Neural progenitor cell (in vitro differentiated cells): ENCODE data around the gene AGFG1. TPM values are rescaled to one million over a fixed set of nuclear protein-coding genes. Genes with fewer than 3 reads are reported as not detected.

Source experiments
- DNase-seq: peaks from one replicate; pipeline ENCODE4 v3.0.0-alpha.2; 2016; ENCODE audit warnings: low spot score
- H2AFZ ChIP-seq: fragments of 200-600 bp; sonication (generic); replicated peaks from 2 replicates; pipeline ENCODE4 v1.6.1; 2016; ENCODE audit warnings: antibody characterized with exemption
- H3F3A ChIP-seq: fragments of 200-600 bp; sonication (generic); 2 replicates; pipeline ENCODE4 v1.6.1; 2016; ENCODE audit warnings: antibody characterized with exemption, low read depth
- H3K27ac ChIP-seq: fragments of 200-600 bp; sonication (generic); 2 replicates; pipeline ENCODE4 v1.5.1; 2016; ENCODE audit warnings: mild to moderate bottlenecking
- H3K27me3 ChIP-seq: fragments of 200-600 bp; sonication (generic); 2 replicates; pipeline ENCODE4 v1.6.1; 2016; ENCODE audit warnings: mild to moderate bottlenecking, moderate library complexity
- H3K36me3 ChIP-seq: fragments of 200-600 bp; sonication (generic); 2 replicates; pipeline ENCODE4 v1.5.1; 2016
- H3K4me1 ChIP-seq: fragments of 200-600 bp; sonication (generic); 2 replicates; pipeline ENCODE4 v1.6.1; 2016; ENCODE audit warnings: mixed run types
- H3K4me2 ChIP-seq: fragments of 200-600 bp; sonication (generic); 2 replicates; pipeline ENCODE4 v1.6.1; 2016
- H3K4me3 ChIP-seq: fragments of 200-600 bp; sonication (generic); 2 replicates; pipeline ENCODE4 v1.5.1; 2016
- H3K79me2 ChIP-seq: fragments of 200-600 bp; sonication (generic); 2 replicates; pipeline ENCODE4 v1.6.1; 2016; ENCODE audit warnings: low read depth
- H3K9ac ChIP-seq: fragments of 200-600 bp; sonication (generic); 2 replicates; pipeline ENCODE4 v1.6.1; 2016
- H3K9me3 ChIP-seq: fragments of 200-600 bp; sonication (generic); 2 replicates; pipeline ENCODE4 v1.5.1; 2016; ENCODE audit warnings: low read depth
- H4K20me1 ChIP-seq: fragments of 200-600 bp; sonication (generic); 2 replicates; pipeline ENCODE4 v1.6.1; 2016; ENCODE audit warnings: low read depth
- H3K27ac Mint-ChIP-seq: 3 replicates; pipeline ENCODE4 v1.8.0; 2021; ENCODE audit warnings: mixed read lengths
- H3K27me3 Mint-ChIP-seq: 2 replicates; pipeline ENCODE4 v1.8.0; 2022; ENCODE audit warnings: low read depth, mild to moderate bottlenecking, inconsistent platforms, moderate library complexity, mixed read lengths; ENCODE audit not compliant: insufficient read depth
- H3K36me3 Mint-ChIP-seq: 3 replicates; pipeline ENCODE4 v1.8.0; 2021; ENCODE audit warnings: mixed read lengths
- H3K4me1 Mint-ChIP-seq: 3 replicates; pipeline ENCODE4 v1.8.0; 2021; ENCODE audit warnings: mixed read lengths
- H3K4me3 Mint-ChIP-seq: 3 replicates; pipeline ENCODE4 v1.8.0; 2021; ENCODE audit warnings: mild to moderate bottlenecking, moderate library complexity, mixed read lengths
- H3K9me3 Mint-ChIP-seq: 3 replicates; pipeline ENCODE4 v1.8.0; 2020; ENCODE audit warnings: mixed read lengths
- EZH2 ChIP-seq: fragments of 200-600 bp; sonication (generic); IDR thresholded peaks from 2 replicates; pipeline ENCODE4 v1.6.1; 2017; ENCODE audit warnings: antibody characterized with exemption, mild to moderate bottlenecking, moderate library complexity
- EZH2phosphoT487 ChIP-seq: fragments of 200-600 bp; sonication (generic); IDR thresholded peaks from 2 replicates; pipeline ENCODE4 v1.6.1; 2017; ENCODE audit warnings: antibody characterized with exemption
- total RNA-seq: library from RNA; depleted of rRNA; stranded (reverse); fragments of >200 nt; gene quantifications from 2 replicates; pipeline ENCODE4 v1.2.3, GENCODE V29; 2015; ENCODE audit warnings: low replicate concordance
- TF ChIP-seq, protein P1 (sequence below): fragments of 200-600 bp; sonication (generic); IDR thresholded peaks from 2 replicates; pipeline ENCODE4 v1.5.1; 2017; ENCODE audit warnings: antibody characterized with exemption, mild to moderate bottlenecking

Gene AGFG1
- total RNA-seq, 1 donor from 2014 or later: 84.8 TPM

DNA sequence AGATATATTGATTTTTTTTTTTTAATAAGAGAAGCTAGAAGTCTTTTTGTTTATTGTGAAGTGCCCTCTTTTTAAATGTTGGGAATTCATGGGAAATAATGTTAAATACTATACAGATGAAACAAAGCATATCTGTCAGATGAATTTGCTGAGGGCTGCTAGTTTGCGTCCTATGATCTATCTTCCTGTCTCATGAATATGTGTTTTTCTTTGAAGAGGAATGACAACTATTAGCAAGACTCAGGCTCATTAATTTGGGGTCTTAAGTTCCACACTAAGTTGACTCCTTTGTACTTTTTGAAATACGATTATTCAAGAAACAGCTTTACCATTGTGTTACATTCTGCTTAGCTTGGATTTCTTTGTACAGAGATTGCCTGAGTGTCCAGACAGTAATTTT is 57.9 kb downstream of the AGFG1 start:
- peaks cover 6% of the 10 kb centered on the region for H3K36me3 Mint-ChIP-seq
- H3K4me1 Mint-ChIP-seq: no peaks in the 10 kb centered on the region

GRCh38 chr2:227534714-227535113 is 62.8 kb downstream of the AGFG1 start:
- H3K4me1 ChIP-seq: no peaks in the 10 kb centered on the region
- no peaks in the 10 kb centered on the region for H3K27me3 Mint-ChIP-seq

More for the DNA sequence above, 57.9 kb downstream of the AGFG1 start:
- no peak overlapping the region for H2AFZ ChIP-seq
- H3K27me3 ChIP-seq: no peaks in the 10 kb centered on the region
- H3K4me3 ChIP-seq: no peak overlapping the region
- peaks cover 15% of the 10 kb centered on the region for H4K20me1 ChIP-seq
- TF ChIP-seq EZH2phosphoT487 (no peak), EZH2 (no peak)
- TF ChIP-seq, protein P1, sequence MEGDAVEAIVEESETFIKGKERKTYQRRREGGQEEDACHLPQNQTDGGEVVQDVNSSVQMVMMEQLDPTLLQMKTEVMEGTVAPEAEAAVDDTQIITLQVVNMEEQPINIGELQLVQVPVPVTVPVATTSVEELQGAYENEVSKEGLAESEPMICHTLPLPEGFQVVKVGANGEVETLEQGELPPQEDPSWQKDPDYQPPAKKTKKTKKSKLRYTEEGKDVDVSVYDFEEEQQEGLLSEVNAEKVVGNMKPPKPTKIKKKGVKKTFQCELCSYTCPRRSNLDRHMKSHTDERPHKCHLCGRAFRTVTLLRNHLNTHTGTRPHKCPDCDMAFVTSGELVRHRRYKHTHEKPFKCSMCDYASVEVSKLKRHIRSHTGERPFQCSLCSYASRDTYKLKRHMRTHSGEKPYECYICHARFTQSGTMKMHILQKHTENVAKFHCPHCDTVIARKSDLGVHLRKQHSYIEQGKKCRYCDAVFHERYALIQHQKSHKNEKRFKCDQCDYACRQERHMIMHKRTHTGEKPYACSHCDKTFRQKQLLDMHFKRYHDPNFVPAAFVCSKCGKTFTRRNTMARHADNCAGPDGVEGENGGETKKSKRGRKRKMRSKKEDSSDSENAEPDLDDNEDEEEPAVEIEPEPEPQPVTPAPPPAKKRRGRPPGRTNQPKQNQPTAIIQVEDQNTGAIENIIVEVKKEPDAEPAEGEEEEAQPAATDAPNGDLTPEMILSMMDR: no peak
- H3K4me1 ChIP-seq: no peaks in the 10 kb centered on the region
- Mint-ChIP-seq H3K4me3 (no peak overlapping the region), H3K9me3 (no peaks in the 10 kb centered on the region), H3K27ac (no peak overlapping the region), H3K27me3 (no peaks in the 10 kb centered on the region)
- H3K36me3 ChIP-seq: peaks cover 29% of the 10 kb centered on the region
- H3K9me3 ChIP-seq: no peaks in the 10 kb centered on the region
- DNase-seq: no peak
- H3K4me2 ChIP-seq: no peak overlapping the region
- H3K79me2 ChIP-seq: peaks cover 25% of the 10 kb centered on the region
- no peaks in the 10 kb centered on the region for H3F3A ChIP-seq
- H3K27ac ChIP-seq: no peak overlapping the region
- H3K9ac ChIP-seq: no peak overlapping the region

DNA sequence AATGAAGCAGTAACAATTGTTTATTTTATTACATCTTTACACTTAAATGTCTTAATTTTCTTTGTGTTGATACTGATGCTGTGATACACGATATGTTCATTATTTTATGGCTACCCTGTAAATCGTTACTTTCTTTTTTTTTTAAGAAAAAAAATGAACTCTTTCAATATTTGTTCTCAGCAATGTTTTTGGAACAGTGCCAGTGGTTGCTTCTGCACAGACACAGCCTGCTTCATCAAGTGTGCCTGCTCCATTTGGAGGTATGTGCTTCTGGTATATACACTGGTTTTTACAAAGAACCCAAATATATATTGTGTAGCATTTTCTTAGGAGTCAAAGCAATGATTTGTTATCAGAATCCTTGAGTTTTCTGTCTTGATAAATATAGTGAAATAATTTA is 64.5 kb downstream of the AGFG1 start:
- Histone ChIP-seq H2AFZ (no peak overlapping the region), H3K9me3 (peaks cover 3% of the 10 kb centered on the region), H3K9ac (no peak overlapping the region), H3K79me2 (peaks cover 18% of the 10 kb centered on the region), H3F3A (no peaks in the 10 kb centered on the region), H3K36me3 (peaks cover 36% of the 10 kb centered on the region), H3K4me1 (no peaks in the 10 kb centered on the region), H4K20me1 (no peaks in the 10 kb centered on the region), H3K4me3 (no peak overlapping the region), H3K27ac (no peak overlapping the region), H3K4me2 (no peak overlapping the region), H3K27me3 (no peaks in the 10 kb centered on the region)
- Mint-ChIP-seq H3K9me3 (peaks cover 20% of the 10 kb centered on the region), H3K4me1 (no peaks in the 10 kb centered on the region), H3K27me3 (no peaks in the 10 kb centered on the region), H3K36me3 (peaks cover 35% of the 10 kb centered on the region), H3K4me3 (no peak overlapping the region), H3K27ac (no peak overlapping the region)
- TF ChIP-seq, protein P1: no peak
- TF ChIP-seq EZH2 (no peak), EZH2phosphoT487 (no peak)
- DNase-seq: no peak

More at GRCh38 chr2:227534714-227535113, 62.8 kb downstream of the AGFG1 start:
- Histone ChIP-seq H3K27me3 (no peaks in the 10 kb centered on the region), H3K27ac (no peak overlapping the region), H3K9me3 (no peaks in the 10 kb centered on the region), H3K36me3 (peaks cover 31% of the 10 kb centered on the region), H3K79me2 (peaks cover 11% of the 10 kb centered on the region), H2AFZ (no peak overlapping the region), H3K4me3 (no peak overlapping the region), H4K20me1 (no peaks in the 10 kb centered on the region), H3F3A (no peaks in the 10 kb centered on the region), H3K9ac (no peak overlapping the region), H3K4me2 (no peak overlapping the region)
- no peak for TF ChIP-seq EZH2
- no peak for TF ChIP-seq EZH2phosphoT487
- TF ChIP-seq, protein P1: no peak
- no peak overlapping the region for H3K27ac Mint-ChIP-seq
- H3K36me3 Mint-ChIP-seq: peaks cover 18% of the 10 kb centered on the region
- H3K9me3 Mint-ChIP-seq: peaks cover 4% of the 10 kb centered on the region
- H3K4me3 Mint-ChIP-seq: no peak overlapping the region
- no peak for DNase-seq
- no peaks in the 10 kb centered on the region for H3K4me1 Mint-ChIP-seq
